Osteoblast (primary cell): ENCODE results near the gene N4BP2. TPM values are rescaled to one million over a fixed set of nuclear protein-coding genes. Genes with fewer than 3 reads are reported as not detected.
"Not testable (repeated sequence)": the region's sequence is repeated elsewhere in the genome, so short reads cannot be mapped to it uniquely, and the experiment has no call there.

Source experiments
- DNase-seq: peaks from one replicate; pipeline ENCODE4 v3.0.0; 2011; ENCODE audit warnings: low spot score, mixed read lengths; ENCODE audit not compliant: insufficient read length; ENCODE audit errors: missing footprints
- H2AFZ ChIP-seq: 2 replicates; pipeline ENCODE4 v1.6.0; 2011; ENCODE audit warnings: mild to moderate bottlenecking, low read length
- H3K27ac ChIP-seq: 2 replicates; pipeline ENCODE4 v1.5.1; 2011; ENCODE audit warnings: mild to moderate bottlenecking, low read depth, low read length, moderate library complexity
- H3K27me3 ChIP-seq: 2 replicates; pipeline ENCODE4 v1.6.0; 2012; ENCODE audit warnings: mild to moderate bottlenecking, control low read depth, inconsistent platforms, low read length, moderate library complexity; ENCODE audit not compliant: insufficient read depth
- H3K36me3 ChIP-seq: 2 replicates; pipeline ENCODE4 v1.5.1; 2011; ENCODE audit warnings: mild to moderate bottlenecking, low read length, control low read depth, moderate library complexity; ENCODE audit not compliant: insufficient read depth
- H3K4me1 ChIP-seq: 2 replicates; pipeline ENCODE4 v1.5.1; 2011; ENCODE audit warnings: mild to moderate bottlenecking, low read length, control low read depth, moderate library complexity; ENCODE audit not compliant: insufficient read depth
- H3K4me2 ChIP-seq: 2 replicates; pipeline ENCODE4 v1.6.0; 2011; ENCODE audit warnings: mild to moderate bottlenecking, low read length; ENCODE audit not compliant: insufficient read depth
- H3K4me3 ChIP-seq: fragments of 200-600 bp; sonication (generic); 3 replicates; pipeline ENCODE4 v1.5.1; 2012; ENCODE audit warnings: mild to moderate bottlenecking, low read length, inconsistent platforms; ENCODE audit not compliant: insufficient read depth
- H3K79me2 ChIP-seq: 2 replicates; pipeline ENCODE4 v1.6.0; 2012; ENCODE audit warnings: mild to moderate bottlenecking, low read length, control low read depth, inconsistent platforms; ENCODE audit not compliant: insufficient read depth
- H3K9me3 ChIP-seq: 2 replicates; pipeline ENCODE4 v1.5.1; 2011; ENCODE audit warnings: low read depth, low read length, control low read depth
- H4K20me1 ChIP-seq: 2 replicates; pipeline ENCODE4 v1.6.0; 2012; ENCODE audit warnings: mild to moderate bottlenecking, low read length, control low read depth; ENCODE audit not compliant: insufficient read depth
- total RNA-seq: library from RNA; depleted of rRNA; stranded (reverse); fragments of >200 nt; gene quantifications from 2 replicates; pipeline ENCODE4 v1.2.3, GENCODE V29; 2012
- TF ChIP-seq, protein P1 (sequence below): IDR thresholded peaks from 2 replicates; pipeline ENCODE4 v1.5.1; 2011; ENCODE audit warnings: mild to moderate bottlenecking, low read depth, low read length, moderate library complexity; ENCODE audit errors: extremely low read depth

Gene N4BP2
- total RNA-seq, 1 donor, result 19.2 TPM

DNA sequence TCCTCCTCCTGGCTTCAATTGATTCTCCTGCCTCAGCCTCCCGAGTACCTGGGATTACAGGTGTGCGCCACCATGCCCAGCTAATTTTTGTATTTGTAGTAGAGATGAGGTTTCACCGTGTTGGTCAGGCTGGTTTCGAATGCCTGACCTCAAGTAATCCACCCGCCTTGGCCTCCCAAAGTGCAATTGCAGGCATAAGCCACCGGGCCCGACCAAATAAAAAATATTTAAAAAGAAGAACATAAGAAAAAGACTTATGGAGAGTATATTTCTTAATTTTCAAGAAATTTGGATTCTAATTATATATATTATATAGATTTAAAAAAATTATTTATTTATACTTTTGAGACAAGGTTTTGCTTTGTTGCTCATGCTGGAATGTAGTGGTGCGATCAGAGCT, 29.8 kb downstream of the N4BP2 start:
- Histone ChIP-seq H3K27ac (no peak overlapping the region), H2AFZ (no peak overlapping the region), H4K20me1 (no peaks in the 10 kb centered on the region), H3K36me3 (no peaks in the 10 kb centered on the region), H3K27me3 (no peaks in the 10 kb centered on the region), H3K4me1 (no peaks in the 10 kb centered on the region), H3K79me2 (no peaks in the 10 kb centered on the region), H3K4me2 (no peak overlapping the region), H3K4me3 (no peak overlapping the region), H3K9me3 (no peaks in the 10 kb centered on the region)
- DNase-seq, result no peak
- TF ChIP-seq, protein P1, sequence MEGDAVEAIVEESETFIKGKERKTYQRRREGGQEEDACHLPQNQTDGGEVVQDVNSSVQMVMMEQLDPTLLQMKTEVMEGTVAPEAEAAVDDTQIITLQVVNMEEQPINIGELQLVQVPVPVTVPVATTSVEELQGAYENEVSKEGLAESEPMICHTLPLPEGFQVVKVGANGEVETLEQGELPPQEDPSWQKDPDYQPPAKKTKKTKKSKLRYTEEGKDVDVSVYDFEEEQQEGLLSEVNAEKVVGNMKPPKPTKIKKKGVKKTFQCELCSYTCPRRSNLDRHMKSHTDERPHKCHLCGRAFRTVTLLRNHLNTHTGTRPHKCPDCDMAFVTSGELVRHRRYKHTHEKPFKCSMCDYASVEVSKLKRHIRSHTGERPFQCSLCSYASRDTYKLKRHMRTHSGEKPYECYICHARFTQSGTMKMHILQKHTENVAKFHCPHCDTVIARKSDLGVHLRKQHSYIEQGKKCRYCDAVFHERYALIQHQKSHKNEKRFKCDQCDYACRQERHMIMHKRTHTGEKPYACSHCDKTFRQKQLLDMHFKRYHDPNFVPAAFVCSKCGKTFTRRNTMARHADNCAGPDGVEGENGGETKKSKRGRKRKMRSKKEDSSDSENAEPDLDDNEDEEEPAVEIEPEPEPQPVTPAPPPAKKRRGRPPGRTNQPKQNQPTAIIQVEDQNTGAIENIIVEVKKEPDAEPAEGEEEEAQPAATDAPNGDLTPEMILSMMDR, result no peak

DNA sequence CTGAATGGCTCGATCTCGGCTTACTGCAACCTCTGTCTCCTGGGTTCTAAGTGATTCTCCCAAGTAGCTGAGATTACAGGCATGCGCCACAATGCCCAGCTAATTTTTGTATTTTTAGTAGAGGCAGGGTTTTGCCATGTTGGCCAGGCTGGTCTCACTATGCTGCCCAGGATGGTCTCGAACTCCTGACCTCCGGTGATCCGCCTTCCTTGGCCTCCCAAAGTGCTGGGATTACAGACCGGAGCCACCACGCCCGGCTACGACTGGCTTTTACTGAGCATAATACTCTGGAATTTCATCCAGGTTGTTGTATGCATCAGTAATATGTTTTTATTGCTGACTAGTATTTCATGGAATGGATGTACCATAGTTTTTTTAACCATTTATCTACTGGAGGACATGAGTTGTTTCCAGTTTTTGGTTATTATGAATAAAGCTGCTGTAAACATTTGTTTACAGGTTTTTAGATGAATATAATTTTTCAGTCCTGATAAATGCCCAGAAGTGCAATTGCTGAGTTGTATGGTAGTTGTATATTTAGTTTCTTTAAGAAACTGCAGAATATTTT, 31.2 kb downstream of the N4BP2 start:
- no peaks in the 10 kb centered on the region for H3K79me2 ChIP-seq

DNA sequence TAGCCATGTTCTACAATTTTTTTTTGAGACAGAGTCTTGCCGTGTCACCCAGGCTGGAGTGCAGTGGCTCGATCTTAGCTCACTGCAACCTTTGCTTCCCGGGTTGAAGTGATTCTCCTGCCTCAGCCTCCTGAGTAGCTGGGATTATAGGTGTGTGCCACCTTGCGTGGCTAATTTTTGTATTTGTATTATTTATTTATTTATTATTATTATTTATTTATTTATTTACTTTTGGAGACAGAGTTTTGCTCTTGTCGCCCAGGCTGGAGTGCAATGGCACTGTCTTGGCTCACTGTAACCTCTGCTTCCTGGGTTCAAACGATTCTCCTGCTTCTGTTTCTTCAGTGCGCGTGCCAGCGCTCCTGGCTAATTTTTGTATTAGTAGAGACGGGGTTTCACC, 36.8 kb downstream of the N4BP2 start:
- H2AFZ ChIP-seq, H4K20me1 ChIP-seq: not testable (repeated sequence)

More for the DNA sequence above, 31.2 kb downstream of the N4BP2 start:
- Histone ChIP-seq H3K4me3 (no peak overlapping the region), H2AFZ (no peak overlapping the region), H3K36me3 (no peaks in the 10 kb centered on the region), H3K27ac (no peak overlapping the region), H3K4me1 (no peaks in the 10 kb centered on the region), H4K20me1 (no peaks in the 10 kb centered on the region), H3K4me2 (no peak overlapping the region), H3K9me3 (no peaks in the 10 kb centered on the region), H3K27me3 (no peaks in the 10 kb centered on the region)
- no peak for DNase-seq
- TF ChIP-seq, protein P1, result no peak

DNA sequence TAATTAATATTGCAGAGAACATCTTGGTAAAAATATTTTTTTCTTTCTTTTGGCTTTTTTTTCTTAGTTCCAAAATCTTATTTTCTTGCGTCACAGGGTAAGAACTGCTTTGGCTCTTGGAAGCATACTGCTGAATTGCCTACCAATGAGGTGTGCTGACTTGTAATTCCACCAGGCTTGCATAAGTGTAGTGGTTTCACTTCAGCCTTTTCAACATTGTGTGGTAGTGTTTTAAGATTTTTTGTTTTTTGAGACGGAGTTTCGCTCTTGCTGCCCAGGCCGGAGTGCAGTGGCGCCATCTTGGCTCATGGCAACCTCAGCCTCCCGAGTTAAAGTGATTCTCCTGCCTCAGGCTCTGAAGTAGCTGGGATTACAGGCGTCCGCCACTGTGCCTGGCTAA, 42.4 kb downstream of the N4BP2 start:
- Histone ChIP-seq H3K4me3 (no peak overlapping the region), H4K20me1 (no peaks in the 10 kb centered on the region), H3K4me2 (no peak overlapping the region), H3K36me3 (no peaks in the 10 kb centered on the region), H3K27me3 (no peaks in the 10 kb centered on the region), H3K9me3 (no peaks in the 10 kb centered on the region), H3K79me2 (no peaks in the 10 kb centered on the region), H3K4me1 (peaks cover 6% of the 10 kb centered on the region), H3K27ac (no peak overlapping the region), H2AFZ (no peak overlapping the region)
- TF ChIP-seq, protein P1, result no peak
- peak; percentile 8 for DNase-seq

More for the DNA sequence above, 36.8 kb downstream of the N4BP2 start:
- DNase-seq, H3K36me3 ChIP-seq, H3K4me3 ChIP-seq, H3K27ac ChIP-seq, H3K4me1 ChIP-seq, H3K4me2 ChIP-seq, H3K27me3 ChIP-seq, H3K79me2 ChIP-seq, H3K9me3 ChIP-seq: not testable (repeated sequence)

DNA sequence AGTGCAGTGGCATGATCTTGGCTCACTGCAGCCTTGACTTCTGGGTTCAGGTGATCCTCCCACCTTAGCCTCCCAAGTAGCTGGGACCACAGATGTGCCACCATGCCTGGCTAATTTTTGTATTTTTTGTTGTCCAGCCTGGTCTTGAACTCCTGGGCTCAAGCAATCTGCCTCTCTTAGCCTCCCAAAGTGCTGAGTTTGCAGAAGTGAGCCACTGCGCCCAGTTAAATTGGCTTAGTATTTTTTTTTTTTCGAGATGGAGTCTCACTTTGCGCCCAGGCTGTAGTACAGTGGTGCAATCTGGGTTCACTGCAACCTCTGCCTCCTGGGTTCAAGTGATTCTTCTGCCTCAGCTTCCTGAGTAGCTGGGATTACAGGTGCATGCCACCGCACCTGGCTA, 50.5 kb downstream of the N4BP2 start:
- not testable (repeated sequence) for H3K79me2 ChIP-seq, H4K20me1 ChIP-seq, H3K36me3 ChIP-seq, H3K4me2 ChIP-seq, H3K27ac ChIP-seq, H3K27me3 ChIP-seq, H3K9me3 ChIP-seq, H2AFZ ChIP-seq, DNase-seq, H3K4me1 ChIP-seq, H3K4me3 ChIP-seq
